ENCODE measurements around the gene SP4.

- TF ChIP-seq CTCF (conservative IDR thresholded peaks at IDR 0.05) = no peak
- TF ChIP-seq EZH2 (IDR thresholded peaks at IDR 0.05; ENCODE audit: low read depth) = no peak
These were observed 34.2 kb downstream of the SP4 start for GRCh38 chr7:21462081-21462480.

All from PC-9 (cell line).